Heart left ventricle (tissue), 16 donors: ENCODE measurements around the gene GREM2. TPM values are rescaled to one million over a fixed set of nuclear protein-coding genes. Genes with fewer than 3 reads are reported as not detected.
A peak's percentile ranks its signal among the peaks of the same experiment; 100 is the strongest.

ENCODE experiments used
- ATAC-seq, 4 donors: fragments of 200-7000 bp; cut with Tn5 transposase; one replicate each; pipeline ENCODE4 v1.9.1; 2020 to 2022; ENCODE audit warnings: moderate library complexity in 4 of 4, mild to moderate bottlenecking in 3 of 4, moderate number of reproducible peaks in 1 of 4
- DNase-seq, 5 donors: peaks; one replicate each; pipeline ENCODE4 v3.0.0-alpha.2; 2020
- H3K27ac ChIP-seq, 12 donors: fragments of 200-600 bp; sonication (generic) in 4 of 12; one replicate each; pipeline versions ENCODE4 v1.5.0 to v1.8.0; 2016 to 2022; ENCODE audit warnings: mild to moderate bottlenecking in 2 of 12
- H3K27me3 ChIP-seq, 9 donors: fragments of 200-600 bp; sonication (generic) in 2 of 9; one replicate each; pipeline versions ENCODE4 v1.5.1 to v1.8.0; 2016 to 2022; ENCODE audit warnings: mild to moderate bottlenecking in 3 of 9
- H3K36me3 ChIP-seq, 9 donors: fragments of 200-600 bp; sonication (generic) in 2 of 9; one replicate each; pipeline versions ENCODE4 v1.5.0 to v1.8.0; 2018 to 2022; ENCODE audit warnings: mild to moderate bottlenecking in 2 of 9
- H3K4me1 ChIP-seq, 12 donors: fragments of 200-600 bp; sonication (generic) in 4 of 12; one replicate each; pipeline versions ENCODE4 v1.5.0 to v1.8.0; 2016 to 2022; ENCODE audit warnings: mild to moderate bottlenecking in 3 of 12
- H3K4me3 ChIP-seq, 12 donors: fragments of 200-600 bp; sonication (generic) in 4 of 12; one replicate each; pipeline versions ENCODE4 v1.5.0 to v1.8.0; 2017 to 2022; ENCODE audit warnings: mild to moderate bottlenecking in 9 of 12, moderate library complexity in 4 of 12
- H3K9me3 ChIP-seq, 12 donors: fragments of 200-600 bp; sonication (generic) in 4 of 12; one replicate each; pipeline versions ENCODE4 v1.5.0 to v1.8.0; 2016 to 2022; ENCODE audit warnings: mild to moderate bottlenecking in 1 of 12
- POLR2A ChIP-seq, 2 donors: fragments of 450-650 bp; IDR thresholded peaks; one replicate each; pipeline ENCODE4 v1.6.1; 2017; ENCODE audit warnings: antibody characterized with exemption in 2 of 2, mild to moderate bottlenecking in 2 of 2, moderate library complexity in 2 of 2
- WGBS, 4 donors: extraction: QIAGEN DNeasy Blood & Tissue Kit in 2 of 4; methylation state at CpG; one replicate each; pipeline versions ENCODE4 v1.1.5 to v1.1.7; 2013 to 2018; 5-methylcytosine and 5-hydroxymethylcytosine counted together
- intact Hi-C, 10 donors: fragments of 100-400 bp; cut with DNase I; formaldehyde crosslinking; loops; one replicate each; pipeline versions ENCODE4 v1.11.1 to v1.14.2; 2022
- polyA plus RNA-seq, 2 donors: library from polyadenylated mRNA; stranded (reverse); fragments of 200-250 nt; gene quantifications; one replicate each; pipeline ENCODE4 v1.2.3, GENCODE V29; 2013
- total RNA-seq, 9 donors: library from RNA; depleted of rRNA in 2 of 9; stranded (reverse); fragments of >200 nt in 2 of 9; fragmentation: NEBNext Ultra II Directional in 3 of 9; extraction: Animal tissue kit (Norgen Biotek cat#: 25700) in 3 of 9; gene quantifications; one replicate each; pipeline versions ENCODE4 v1.1.0 to v1.2.4, GENCODE V29; 2016 to 2023
- TF ChIP-seq, protein P1 (sequence below), 12 donors: fragments of 200-600 bp; sonication (generic) in 4 of 12; IDR thresholded peaks; one replicate each; pipeline versions ENCODE4 v1.5.0 to v1.8.0; 2018 to 2022; ENCODE audit warnings: antibody characterized with exemption in 12 of 12, mild to moderate bottlenecking in 5 of 12
- donor health status: ischemic (EF 13 %, LVEDD 7.1; RV severe dilation, severe dysfunction).
- donor health status: healthy with polysubstance abuse.
- donor health status: DM: no; HTN: yes; CAD: no.
- donor health status: DM: no; HTN: no; CAD: no.
- donor health status: ischemic (EF 25% LVEDD 6.9; RV normal size, moderate dysfunction).
- donor health status: ischemic (EF 25% LVEDD 5.7; RV mildly dilated, moderate dysfunction).
- donor health status: healthy.
- donor health status: DM: yes; HTN: yes; CAD: no.
- donor health status: ischemic (EF 35%, LVEDD 5.7; RV mildly dilated, moderate dysfunction).
- donor health status: nonischemic (EF 11% LVEDD 7.7; RV severe dilation, severe dysfunction).
- donor health status: DM: yes; HTN: yes; CAD: no.
- donor health status: PGD.
- donor health status: ischemic (EF 29% LVEDD 5.4; RV normal size, mild dysfunction).
- donor health status: nonischemic (EF 23%, LVEDD 6.1; RV moderate dilation, normal function).

The GREM2 gene
- total and polyA plus RNA-seq, 11 donors = 0.66 TPM; not detected in 10

DNA sequence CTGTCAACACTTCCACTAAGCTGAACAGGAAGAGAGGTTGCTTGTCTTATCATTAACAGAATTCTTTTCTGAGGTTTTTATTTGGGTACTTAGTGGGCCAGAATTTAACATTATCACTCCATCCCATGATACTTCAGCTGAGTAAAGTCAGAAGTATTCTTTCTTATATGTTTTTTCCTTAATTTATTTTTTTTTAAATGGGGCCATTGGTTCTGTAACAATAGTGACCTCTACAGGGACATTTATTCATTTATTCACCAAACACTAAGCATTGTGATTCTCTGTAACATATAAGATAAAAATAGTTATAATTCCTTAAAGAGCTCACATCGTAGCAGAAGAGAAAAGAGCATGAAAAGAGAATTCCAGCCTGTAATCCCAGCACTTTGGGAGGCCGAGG is 9.8 kb downstream of the GREM2 start:
- no peak for ATAC-seq
- H3K36me3 ChIP-seq = no peaks in the 10 kb centered on the region

DNA sequence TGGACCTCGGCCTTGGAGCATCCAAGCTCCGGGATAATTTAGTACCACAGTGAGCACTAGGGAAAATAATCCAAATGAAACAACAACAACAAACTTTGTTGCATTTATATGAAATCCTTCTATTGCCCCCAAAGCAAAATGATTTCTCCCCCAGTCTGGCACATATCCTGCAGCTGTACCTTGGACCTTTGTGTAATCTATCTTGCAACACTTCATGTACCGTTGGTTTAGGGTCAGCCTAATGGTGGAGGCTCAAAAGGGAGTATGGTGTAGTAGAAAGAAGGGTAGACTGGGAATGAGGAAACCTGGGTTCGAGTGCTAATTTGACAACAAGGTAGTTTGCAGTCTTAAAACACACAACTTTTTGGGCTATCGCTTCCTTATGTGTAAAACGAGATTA is 12.1 kb downstream of the GREM2 start:
- ATAC-seq (no peak), DNase-seq (no peak)
- H3K27ac ChIP-seq = no peak overlapping the region
- no peaks in the 10 kb centered on the region for H3K36me3 ChIP-seq
- H3K4me3 ChIP-seq = no peak overlapping the region
- TF ChIP-seq, protein P1, sequence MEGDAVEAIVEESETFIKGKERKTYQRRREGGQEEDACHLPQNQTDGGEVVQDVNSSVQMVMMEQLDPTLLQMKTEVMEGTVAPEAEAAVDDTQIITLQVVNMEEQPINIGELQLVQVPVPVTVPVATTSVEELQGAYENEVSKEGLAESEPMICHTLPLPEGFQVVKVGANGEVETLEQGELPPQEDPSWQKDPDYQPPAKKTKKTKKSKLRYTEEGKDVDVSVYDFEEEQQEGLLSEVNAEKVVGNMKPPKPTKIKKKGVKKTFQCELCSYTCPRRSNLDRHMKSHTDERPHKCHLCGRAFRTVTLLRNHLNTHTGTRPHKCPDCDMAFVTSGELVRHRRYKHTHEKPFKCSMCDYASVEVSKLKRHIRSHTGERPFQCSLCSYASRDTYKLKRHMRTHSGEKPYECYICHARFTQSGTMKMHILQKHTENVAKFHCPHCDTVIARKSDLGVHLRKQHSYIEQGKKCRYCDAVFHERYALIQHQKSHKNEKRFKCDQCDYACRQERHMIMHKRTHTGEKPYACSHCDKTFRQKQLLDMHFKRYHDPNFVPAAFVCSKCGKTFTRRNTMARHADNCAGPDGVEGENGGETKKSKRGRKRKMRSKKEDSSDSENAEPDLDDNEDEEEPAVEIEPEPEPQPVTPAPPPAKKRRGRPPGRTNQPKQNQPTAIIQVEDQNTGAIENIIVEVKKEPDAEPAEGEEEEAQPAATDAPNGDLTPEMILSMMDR (IDR thresholded peaks at IDR 0.05) = no peak
- TF ChIP-seq POLR2A (IDR thresholded peaks at IDR 0.05) = no peak
- H3K9me3 ChIP-seq = no peaks in the 10 kb centered on the region
- intact Hi-C loops = no loop called here
- H3K4me1 ChIP-seq = no peaks in the 10 kb centered on the region
- WGBS, 4 donors = 77 to 90% (median 81%) methylated on average over 6 of the region's 6 CpGs
- no peaks in the 10 kb centered on the region for H3K27me3 ChIP-seq

More for the DNA sequence above, 9.8 kb downstream of the GREM2 start:
- Histone ChIP-seq H3K27ac (no peak overlapping the region), H3K27me3 (no peaks in the 10 kb centered on the region), H3K4me3 (no peak overlapping the region), H3K4me1 (no peaks in the 10 kb centered on the region), H3K9me3 (no peaks in the 10 kb centered on the region)
- DNase-seq = no peak
- no peak for TF ChIP-seq POLR2A (IDR thresholded peaks at IDR 0.05)
- TF ChIP-seq, protein P1 (IDR thresholded peaks at IDR 0.05) = peak in 1 of 12 donors; percentile 6
- intact Hi-C loops = no loop called here
- 61 to 74% (median 69%) methylated on average over 2 of the region's 2 CpGs for WGBS, 4 donors

DNA sequence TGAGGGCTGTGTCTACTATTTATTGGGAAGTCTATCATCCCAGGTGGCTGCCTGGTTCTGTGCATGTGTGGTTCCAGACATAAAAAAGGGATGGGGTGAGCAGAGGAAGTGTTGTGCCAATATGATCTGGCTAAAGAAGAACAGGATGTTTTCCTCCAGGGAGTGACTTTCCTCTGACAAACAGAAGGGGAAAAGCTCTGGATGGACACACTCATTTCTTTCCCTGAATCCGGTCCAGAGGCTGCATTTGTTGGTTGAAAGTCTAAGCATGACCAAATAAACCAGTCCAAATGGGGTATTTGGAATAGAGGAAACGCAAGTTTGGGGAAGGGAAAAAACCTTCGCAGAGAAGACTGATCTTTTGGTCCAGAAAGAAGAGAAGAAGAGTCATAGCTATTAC is 12.7 kb downstream of the GREM2 start:
- TF ChIP-seq, protein P1 (IDR thresholded peaks at IDR 0.05) = no peak
- no peak for TF ChIP-seq POLR2A (IDR thresholded peaks at IDR 0.05)
- DNase-seq (no peak), ATAC-seq (no peak)
- Histone ChIP-seq H3K27ac (no peak overlapping the region), H3K27me3 (no peaks in the 10 kb centered on the region), H3K4me1 (no peaks in the 10 kb centered on the region), H3K9me3 (no peaks in the 10 kb centered on the region), H3K36me3 (no peaks in the 10 kb centered on the region), H3K4me3 (no peak overlapping the region)
- WGBS, 4 donors = 73 to 85% (median 80%) methylated on average over 3 of the region's 3 CpGs
- intact Hi-C loops = no loop called here

DNA sequence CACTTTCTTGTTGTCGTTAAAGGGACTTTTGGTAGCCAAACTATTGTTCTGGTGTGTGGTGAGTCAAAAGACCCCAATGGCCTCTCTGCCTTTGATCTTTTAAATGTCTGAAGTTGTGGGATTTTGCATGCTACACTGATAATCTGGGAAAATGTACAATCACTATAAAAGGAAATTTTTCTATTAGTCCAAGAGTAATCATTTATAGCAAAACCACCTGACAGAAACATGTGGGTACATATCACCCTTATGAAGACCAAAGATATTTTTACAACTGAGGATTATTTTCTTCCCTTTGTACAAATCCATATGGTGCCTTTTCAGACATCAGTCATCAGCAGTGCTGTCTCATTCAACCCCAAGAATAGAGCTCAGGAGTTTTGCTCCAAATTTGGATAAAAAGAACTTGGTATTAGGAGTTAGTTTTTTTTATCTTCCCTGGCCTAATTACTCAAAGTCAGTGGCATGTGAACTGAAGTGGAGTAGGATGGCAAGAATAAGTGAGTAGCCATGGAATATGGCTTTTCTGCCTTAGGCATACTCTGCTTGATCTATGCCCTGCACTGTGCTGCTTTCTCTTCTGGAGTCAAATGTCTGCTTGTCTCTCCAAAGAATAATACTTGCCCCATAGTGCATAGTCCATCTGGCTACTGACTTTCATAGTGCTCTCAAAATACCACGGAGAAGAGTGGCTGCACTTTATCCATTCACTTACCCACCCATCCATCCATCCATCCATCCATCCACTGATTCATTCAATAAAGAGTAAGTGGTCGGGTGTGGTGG is 13.5 kb downstream of the GREM2 start:
- DNase-seq = no peak
- no peak for ATAC-seq
- intact Hi-C loops = no loop called here
- H3K27ac ChIP-seq = peak overlapping the region in 1 of 12 donors; percentile 7
- H3K27me3 ChIP-seq = no peaks in the 10 kb centered on the region
- H3K9me3 ChIP-seq = no peaks in the 10 kb centered on the region
- no peak overlapping the region for H3K4me3 ChIP-seq
- H3K4me1 ChIP-seq = no peaks in the 10 kb centered on the region
- no peaks in the 10 kb centered on the region for H3K36me3 ChIP-seq
- no peak for TF ChIP-seq POLR2A (IDR thresholded peaks at IDR 0.05)
- TF ChIP-seq, protein P1 (IDR thresholded peaks at IDR 0.05) = no peak
- 79 to 83% (median 80%) methylated on average over 3 of the region's 3 CpGs for WGBS, 4 donors
